Osteocyte (in vitro differentiated cells): ENCODE results near the gene SLC45A1. TPM values are rescaled to one million over a fixed set of nuclear protein-coding genes. Genes with fewer than 3 reads are reported as not detected.

Experiments used
- DNase-seq: peaks from one replicate; pipeline ENCODE4 v3.0.0; 2021; ENCODE audit warnings: mixed read lengths; ENCODE audit not compliant: unreplicated experiment; ENCODE audit errors: extremely low spot score
- H3K27ac Mint-ChIP-seq: one replicate; pipeline ENCODE4 v1.8.0; 2021; ENCODE audit warnings: mild to moderate bottlenecking, mixed read lengths; ENCODE audit not compliant: unreplicated experiment
- H3K27me3 Mint-ChIP-seq: one replicate; pipeline ENCODE4 v1.8.0; 2021; ENCODE audit warnings: mixed read lengths; ENCODE audit not compliant: unreplicated experiment
- H3K36me3 Mint-ChIP-seq: one replicate; pipeline ENCODE4 v1.8.0; 2021; ENCODE audit warnings: mixed read lengths; ENCODE audit not compliant: unreplicated experiment
- H3K4me1 Mint-ChIP-seq: one replicate; pipeline ENCODE4 v1.8.0; 2021; ENCODE audit warnings: mixed read lengths; ENCODE audit not compliant: unreplicated experiment
- H3K4me3 Mint-ChIP-seq: one replicate; pipeline ENCODE4 v1.8.0; 2021; ENCODE audit warnings: mild to moderate bottlenecking, moderate library complexity, mixed read lengths; ENCODE audit not compliant: unreplicated experiment
- H3K9me3 Mint-ChIP-seq: one replicate; pipeline ENCODE4 v1.8.0; 2021; ENCODE audit warnings: mixed read lengths; ENCODE audit not compliant: unreplicated experiment
- CTCF ChIP-seq: fragments of 200-600 bp; sonication (generic); IDR thresholded peaks from 2 replicates; pipeline ENCODE4 v1.5.0; 2021; ENCODE audit warnings: antibody characterized with exemption, mild to moderate bottlenecking, moderate library complexity
- total RNA-seq: library from RNA; stranded (reverse); gene quantifications from 2 replicates; pipeline ENCODE4 v1.2.1, GENCODE V29; 2021

The SLC45A1 gene
- total RNA-seq, 1 donor from 2014 or later, result 3.2 TPM

DNA sequence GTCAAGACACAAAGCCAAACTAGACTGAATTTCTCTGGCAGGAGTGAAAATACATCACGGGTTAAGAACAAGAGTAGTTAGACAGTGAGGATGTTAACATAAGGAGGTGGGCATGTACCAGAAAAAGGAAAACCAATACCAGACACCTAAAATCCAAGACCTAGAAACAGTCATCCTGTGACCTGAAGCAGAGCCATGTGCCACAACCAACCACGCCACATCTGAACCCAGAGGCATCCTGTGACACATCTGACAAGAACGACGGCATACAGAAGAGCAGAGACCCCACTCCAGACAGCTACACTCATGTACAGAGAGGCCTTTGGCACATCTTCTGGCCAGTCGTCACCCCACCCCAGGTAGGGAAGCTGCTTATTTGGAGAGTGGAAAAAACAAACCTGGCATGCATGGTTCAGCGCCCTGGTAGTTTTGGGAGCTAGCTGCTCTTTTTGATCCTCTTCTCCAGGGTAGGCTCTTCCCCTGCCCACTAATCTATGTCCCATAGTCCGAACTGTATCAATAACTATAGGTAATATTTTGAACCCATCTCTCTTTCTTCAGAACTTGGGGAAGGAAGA is 72.1 kb downstream of the SLC45A1 start:
- Mint-ChIP-seq H3K36me3 (peaks cover 27% of the 10 kb centered on the region), H3K9me3 (no peaks in the 10 kb centered on the region), H3K4me1 (peaks cover 38% of the 10 kb centered on the region), H3K4me3 (no peak overlapping the region), H3K27me3 (no peaks in the 10 kb centered on the region), H3K27ac (no peak overlapping the region)
- no peak for TF ChIP-seq CTCF
- DNase-seq, result no peak

GRCh38 chr1:8390707-8391106 is 72.8 kb downstream of the SLC45A1 start:
- Mint-ChIP-seq H3K36me3 (peaks cover 31% of the 10 kb centered on the region), H3K4me1 (peaks cover 39% of the 10 kb centered on the region), H3K9me3 (no peaks in the 10 kb centered on the region), H3K4me3 (no peak overlapping the region), H3K27ac (no peak overlapping the region), H3K27me3 (no peaks in the 10 kb centered on the region)
- TF ChIP-seq CTCF, result no peak
- no peak for DNase-seq

- Mint-ChIP-seq H3K4me3 (no peak overlapping the region), H3K9me3 (no peaks in the 10 kb centered on the region), H3K36me3 (peaks cover 29% of the 10 kb centered on the region), H3K27ac (no peak overlapping the region), H3K27me3 (no peaks in the 10 kb centered on the region), H3K4me1 (peaks cover 51% of the 10 kb centered on the region)
- no peak for TF ChIP-seq CTCF
- DNase-seq, result no peak
Measured at GRCh38 chr1:8392522-8392921, 74.6 kb downstream of the SLC45A1 start.
